ENCODE results near the gene ANKH.

The ANKH gene

GRCh38 chr5:14693070-14693469 lies 178.5 kb downstream of the ANKH start:
- Histone ChIP-seq H3K27me3 (ENCODE audit: insufficient read depth, insufficient read length) (no peaks in the 10 kb centered on the region), H3K36me3 (ENCODE audit: insufficient read depth, insufficient read length, low read length) (peaks cover 70% of the 10 kb centered on the region), H3K9me3 (ENCODE audit: insufficient read depth, low read length) (no peaks in the 10 kb centered on the region; the same call in 1 of the 2 replicates), H3K4me1 (ENCODE audit: insufficient read depth, insufficient read length) (no peaks in the 10 kb centered on the region), H3K9ac (ENCODE audit: insufficient read length, low read depth) (no peak overlapping the region), H3K4me3 (ENCODE audit: insufficient read length, low read depth) (no peak overlapping the region)
- DNase-seq (ENCODE audit: low read depth, low spot score), result no peak
- no peak for TF ChIP-seq ZNF274 (IDR thresholded peaks at IDR 0.05; ENCODE audit: low read depth, low read length)
- no peak for TF ChIP-seq SUZ12 (IDR thresholded peaks at IDR 0.05; ENCODE audit: extremely low read depth, insufficient read depth, insufficient read length)
- no peak for TF ChIP-seq YY1 (IDR thresholded peaks at IDR 0.05; ENCODE audit: insufficient read depth, insufficient read length)

DNA sequence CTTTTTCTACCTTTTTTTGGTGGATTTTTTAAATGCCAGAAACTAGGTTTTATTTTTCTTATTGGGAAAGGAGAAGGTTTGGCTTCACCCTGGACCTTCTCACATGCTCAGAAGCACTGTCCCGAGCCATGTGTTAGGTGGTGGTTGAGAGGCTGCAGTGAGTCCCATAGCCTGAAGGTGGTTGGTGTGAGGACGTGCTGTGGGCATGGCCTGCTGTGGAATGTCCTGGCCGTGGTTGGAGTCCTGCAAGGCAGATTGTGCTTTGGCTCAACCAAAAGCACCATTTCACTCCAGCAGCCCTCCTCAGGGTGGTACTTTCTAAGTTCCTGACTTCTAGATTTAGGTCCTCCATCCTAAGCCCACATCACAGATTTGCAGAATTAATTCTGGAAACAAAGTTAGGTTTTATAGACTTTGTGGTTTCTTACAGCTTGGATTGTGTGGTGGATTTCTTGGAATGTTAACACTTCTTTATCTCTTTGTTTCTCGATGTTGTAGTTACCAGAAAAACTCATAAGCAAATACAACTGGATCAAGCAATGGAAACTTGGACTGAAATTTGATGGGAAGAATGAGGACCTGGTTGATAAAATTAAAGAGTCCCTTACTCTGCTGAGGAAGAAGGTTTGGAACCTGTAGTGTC lies 184.4 kb downstream of the ANKH start:
- Histone ChIP-seq H3K4me3 (ENCODE audit: insufficient read length, low read depth) (no peak overlapping the region), H3K4me1 (ENCODE audit: insufficient read depth, insufficient read length) (peaks cover 7% of the 10 kb centered on the region), H3K36me3 (ENCODE audit: insufficient read depth, insufficient read length, low read length) (peaks cover 65% of the 10 kb centered on the region), H3K9me3 (ENCODE audit: insufficient read depth, low read length) (no peaks in the 10 kb centered on the region; the same call in 1 of the 2 replicates), H3K9ac (ENCODE audit: insufficient read length, low read depth) (no peak overlapping the region), H3K27me3 (ENCODE audit: insufficient read depth, insufficient read length) (no peaks in the 10 kb centered on the region)
- TF ChIP-seq ZNF274 (IDR thresholded peaks at IDR 0.05; ENCODE audit: low read depth, low read length), result no peak
- no peak for TF ChIP-seq SUZ12 (IDR thresholded peaks at IDR 0.05; ENCODE audit: extremely low read depth, insufficient read depth, insufficient read length)
- no peak for TF ChIP-seq YY1 (IDR thresholded peaks at IDR 0.05; ENCODE audit: insufficient read depth, insufficient read length)
- no peak for DNase-seq (ENCODE audit: low read depth, low spot score)

GRCh38 chr5:14686517-14686916 lies 185.1 kb downstream of the ANKH start:
- no peaks in the 10 kb centered on the region; the same call in 1 of the 2 replicates for H3K9me3 ChIP-seq (ENCODE audit: insufficient read depth, low read length)
- no peak overlapping the region for H3K4me3 ChIP-seq (ENCODE audit: insufficient read length, low read depth)
- no peak for DNase-seq (ENCODE audit: low read depth, low spot score)
- H3K9ac ChIP-seq (ENCODE audit: insufficient read length, low read depth), result no peak overlapping the region
- no peaks in the 10 kb centered on the region for H3K27me3 ChIP-seq (ENCODE audit: insufficient read depth, insufficient read length)
- peaks cover 7% of the 10 kb centered on the region for H3K4me1 ChIP-seq (ENCODE audit: insufficient read depth, insufficient read length)
- TF ChIP-seq ZNF274 (IDR thresholded peaks at IDR 0.05; ENCODE audit: low read depth, low read length) (no peak), SUZ12 (IDR thresholded peaks at IDR 0.05; ENCODE audit: extremely low read depth, insufficient read depth, insufficient read length) (no peak), YY1 (IDR thresholded peaks at IDR 0.05; ENCODE audit: insufficient read depth, insufficient read length) (no peak)
- peaks cover 70% of the 10 kb centered on the region for H3K36me3 ChIP-seq (ENCODE audit: insufficient read depth, insufficient read length, low read length)

DNA sequence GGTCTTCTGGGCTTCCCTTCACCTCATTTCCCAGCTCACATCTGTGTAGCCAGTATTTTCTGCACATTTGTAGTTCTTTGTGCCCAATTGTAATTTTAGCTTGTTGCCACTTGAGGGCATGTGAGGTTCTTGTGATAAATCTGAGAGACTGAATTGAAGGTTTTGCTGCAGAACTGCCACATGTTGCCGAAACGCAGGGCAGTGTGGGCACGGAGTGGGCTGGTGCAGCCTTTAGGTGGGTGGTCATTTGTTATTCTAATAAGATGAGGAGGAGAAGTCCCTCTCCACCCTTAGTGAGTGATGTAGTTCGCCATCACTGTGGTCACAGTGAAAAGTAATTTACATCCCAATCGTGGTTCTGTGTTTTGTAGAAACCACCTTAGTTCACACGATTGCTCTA lies 185.8 kb downstream of the ANKH start:
- DNase-seq (ENCODE audit: low read depth, low spot score), result no peak
- peaks cover 7% of the 10 kb centered on the region for H3K4me1 ChIP-seq (ENCODE audit: insufficient read depth, insufficient read length)

DNA sequence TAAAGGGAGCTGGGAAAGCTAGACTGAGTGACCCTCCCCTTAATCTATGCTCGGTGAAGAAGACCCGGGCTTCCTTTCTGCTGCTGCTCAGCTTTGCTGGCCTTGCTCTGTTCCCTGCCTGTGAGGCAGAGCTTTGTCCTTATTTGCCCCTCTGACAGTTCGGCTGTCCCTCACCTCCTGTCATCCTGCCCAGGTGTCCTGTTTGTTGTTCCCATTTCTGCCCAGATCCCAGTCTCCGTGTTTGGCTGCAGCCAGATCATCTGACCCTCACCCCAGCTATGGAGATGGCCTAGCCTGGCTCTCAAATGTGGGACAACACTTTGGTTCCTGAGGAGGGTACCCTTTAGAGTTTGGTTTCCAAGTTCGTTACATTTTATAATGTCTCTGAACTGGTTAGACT lies 186.8 kb downstream of the ANKH start:
- Histone ChIP-seq H3K36me3 (ENCODE audit: insufficient read depth, insufficient read length, low read length) (peaks cover 67% of the 10 kb centered on the region), H3K4me3 (ENCODE audit: insufficient read length, low read depth) (no peak overlapping the region), H3K4me1 (ENCODE audit: insufficient read depth, insufficient read length) (peaks cover 7% of the 10 kb centered on the region), H3K9ac (ENCODE audit: insufficient read length, low read depth) (no peak overlapping the region), H3K9me3 (ENCODE audit: insufficient read depth, low read length) (no peaks in the 10 kb centered on the region), H3K27me3 (ENCODE audit: insufficient read depth, insufficient read length) (no peaks in the 10 kb centered on the region)
- no peak for DNase-seq (ENCODE audit: low read depth, low spot score)
- TF ChIP-seq ZNF274 (IDR thresholded peaks at IDR 0.05; ENCODE audit: low read depth, low read length) (no peak), YY1 (IDR thresholded peaks at IDR 0.05; ENCODE audit: insufficient read depth, insufficient read length) (no peak), SUZ12 (IDR thresholded peaks at IDR 0.05; ENCODE audit: extremely low read depth, insufficient read depth, insufficient read length) (no peak)

More for the DNA sequence above, 185.8 kb downstream of the ANKH start:
- Histone ChIP-seq H3K9me3 (ENCODE audit: insufficient read depth, low read length) (no peaks in the 10 kb centered on the region; the same call in 1 of the 2 replicates), H3K27me3 (ENCODE audit: insufficient read depth, insufficient read length) (no peaks in the 10 kb centered on the region), H3K9ac (ENCODE audit: insufficient read length, low read depth) (no peak overlapping the region), H3K4me3 (ENCODE audit: insufficient read length, low read depth) (no peak overlapping the region), H3K36me3 (ENCODE audit: insufficient read depth, insufficient read length, low read length) (peaks cover 69% of the 10 kb centered on the region)
- no peak for TF ChIP-seq SUZ12 (IDR thresholded peaks at IDR 0.05; ENCODE audit: extremely low read depth, insufficient read depth, insufficient read length)
- no peak for TF ChIP-seq YY1 (IDR thresholded peaks at IDR 0.05; ENCODE audit: insufficient read depth, insufficient read length)
- TF ChIP-seq ZNF274 (IDR thresholded peaks at IDR 0.05; ENCODE audit: low read depth, low read length), result no peak

GRCh38 chr5:14683906-14684455 lies 187.6 kb downstream of the ANKH start:
- no peaks in the 10 kb centered on the region for H3K27me3 ChIP-seq (ENCODE audit: insufficient read depth, insufficient read length)
- no peak for TF ChIP-seq ZNF274 (IDR thresholded peaks at IDR 0.05; ENCODE audit: low read depth, low read length)
- peaks cover 7% of the 10 kb centered on the region for H3K4me1 ChIP-seq (ENCODE audit: insufficient read depth, insufficient read length)
- no peak overlapping the region for H3K4me3 ChIP-seq (ENCODE audit: insufficient read length, low read depth)
- no peaks in the 10 kb centered on the region for H3K9me3 ChIP-seq (ENCODE audit: insufficient read depth, low read length)
- DNase-seq (ENCODE audit: low read depth, low spot score), result no peak
- peaks cover 66% of the 10 kb centered on the region for H3K36me3 ChIP-seq (ENCODE audit: insufficient read depth, insufficient read length, low read length)
- H3K9ac ChIP-seq (ENCODE audit: insufficient read length, low read depth), result no peak overlapping the region

GRCh38 chr5:14681236-14681752 lies 190.3 kb downstream of the ANKH start:
- Histone ChIP-seq H3K4me3 (ENCODE audit: insufficient read length, low read depth) (no peak overlapping the region), H3K27me3 (ENCODE audit: insufficient read depth, insufficient read length) (no peaks in the 10 kb centered on the region), H3K9me3 (ENCODE audit: insufficient read depth, low read length) (no peaks in the 10 kb centered on the region), H3K4me1 (ENCODE audit: insufficient read depth, insufficient read length) (peaks cover 7% of the 10 kb centered on the region), H3K9ac (ENCODE audit: insufficient read length, low read depth) (no peak overlapping the region), H3K36me3 (ENCODE audit: insufficient read depth, insufficient read length, low read length) (peaks cover 55% of the 10 kb centered on the region)
- DNase-seq (ENCODE audit: low read depth, low spot score), result no peak
- TF ChIP-seq SUZ12 (IDR thresholded peaks at IDR 0.05; ENCODE audit: extremely low read depth, insufficient read depth, insufficient read length), result no peak
- TF ChIP-seq ZNF274 (IDR thresholded peaks at IDR 0.05; ENCODE audit: low read depth, low read length), result no peak
- TF ChIP-seq YY1 (IDR thresholded peaks at IDR 0.05; ENCODE audit: insufficient read depth, insufficient read length), result no peak
